Measurements from ENCODE around the gene TRIM65.

TRIM65 gene

GRCh38 chr17:75896415-75897159, at the start of gene TRIM65:
Gene TRIM65, minus strand, starts transcription at chr17:75896951. Its CDS starts 14 bp downstream, at chr17:75896937.
- DNase-seq (ENCODE audit: low spot score in 2 of 2), result peak; percentile 80 to 89
- peak; percentile 92 for ATAC-seq
- Mint-ChIP-seq H3K4me1 (peaks cover 29% of the 10 kb centered on the region), H3K9me3 (no peaks in the 10 kb centered on the region), H3K4me3 (peak within 1 kb of the TSS; percentile 86), H3K27ac (peak within 1 kb of the TSS; percentile 96), H3K36me3 (peaks cover 56% of the 10 kb centered on the region)

GRCh38 chr17:75945211-75945610, 48.5 kb upstream of the TRIM65 start:
- peaks cover 43% of the 10 kb centered on the region for H3K36me3 Mint-ChIP-seq
- no peak for DNase-seq (ENCODE audit: low spot score in 2 of 2)
- H3K4me1 Mint-ChIP-seq, result peaks cover 15% of the 10 kb centered on the region
- no peak for ATAC-seq
- no peak overlapping the region for H3K4me3 Mint-ChIP-seq
- H3K27ac Mint-ChIP-seq, result no peak overlapping the region
- H3K9me3 Mint-ChIP-seq, result no peaks in the 10 kb centered on the region

GRCh38 chr17:75943491-75943890, 46.7 kb upstream of the TRIM65 start:
- Mint-ChIP-seq H3K4me1 (peaks cover 16% of the 10 kb centered on the region), H3K27ac (peak overlapping the region; percentile 36), H3K4me3 (no peak overlapping the region), H3K9me3 (no peaks in the 10 kb centered on the region), H3K36me3 (peaks cover 26% of the 10 kb centered on the region)
- ATAC-seq (no peak), DNase-seq (ENCODE audit: low spot score in 2 of 2) (no peak)

GRCh38 chr17:75942473-75942872, 45.7 kb upstream of the TRIM65 start:
- H3K36me3 Mint-ChIP-seq, result peaks cover 16% of the 10 kb centered on the region
- H3K4me3 Mint-ChIP-seq, result no peak overlapping the region
- no peak overlapping the region for H3K27ac Mint-ChIP-seq
- peaks cover 16% of the 10 kb centered on the region for H3K4me1 Mint-ChIP-seq
- no peak for ATAC-seq
- H3K9me3 Mint-ChIP-seq, result no peaks in the 10 kb centered on the region
- DNase-seq (ENCODE audit: low spot score in 2 of 2), result no peak

GRCh38 chr17:75941442-75941819, 44.7 kb upstream of the TRIM65 start:
- Mint-ChIP-seq H3K9me3 (no peaks in the 10 kb centered on the region), H3K27ac (no peak overlapping the region), H3K4me3 (peak overlapping the region; percentile 91), H3K4me1 (peaks cover 16% of the 10 kb centered on the region), H3K36me3 (peaks cover 5% of the 10 kb centered on the region)
- ATAC-seq, result no peak
- DNase-seq (ENCODE audit: low spot score in 2 of 2), result no peak

- peak; percentile 99 for ATAC-seq
- peak; percentile 81 to 94 for DNase-seq (ENCODE audit: low spot score in 2 of 2)
- Mint-ChIP-seq H3K36me3 (no peaks in the 10 kb centered on the region), H3K4me1 (peaks cover 16% of the 10 kb centered on the region), H3K27ac (peak within 1 kb of the TSS; percentile 94), H3K4me3 (peak within 1 kb of the TSS; percentile 91), H3K9me3 (no peaks in the 10 kb centered on the region)
These were observed 44.1 kb upstream of the TRIM65 start, which contains the start of gene FBF1 for GRCh38 chr17:75940727-75941441. Gene FBF1, minus strand, starts transcription at chr17:75941042. Its CDS starts 2,893 bp downstream, at chr17:75938149.

GRCh38 chr17:75937652-75938051, 40.9 kb upstream of the TRIM65 start:
- H3K4me3 Mint-ChIP-seq, result no peak overlapping the region
- H3K27ac Mint-ChIP-seq, result no peak overlapping the region
- ATAC-seq, result no peak
- peaks cover 16% of the 10 kb centered on the region for H3K4me1 Mint-ChIP-seq
- no peak for DNase-seq (ENCODE audit: low spot score in 2 of 2)
- no peaks in the 10 kb centered on the region for H3K9me3 Mint-ChIP-seq
- no peaks in the 10 kb centered on the region for H3K36me3 Mint-ChIP-seq

GRCh38 chr17:75933808-75934207, 37.1 kb upstream of the TRIM65 start:
- Mint-ChIP-seq H3K9me3 (no peaks in the 10 kb centered on the region), H3K4me3 (no peak overlapping the region), H3K4me1 (no peaks in the 10 kb centered on the region), H3K36me3 (no peaks in the 10 kb centered on the region), H3K27ac (no peak overlapping the region)
- DNase-seq (ENCODE audit: low spot score in 2 of 2) (no peak), ATAC-seq (no peak)

- Mint-ChIP-seq H3K36me3 (no peaks in the 10 kb centered on the region), H3K9me3 (no peaks in the 10 kb centered on the region), H3K27ac (no peak overlapping the region), H3K4me3 (no peak overlapping the region), H3K4me1 (no peaks in the 10 kb centered on the region)
- ATAC-seq, result no peak
- no peak for DNase-seq (ENCODE audit: low spot score in 2 of 2)
These were observed 36.1 kb upstream of the TRIM65 start for GRCh38 chr17:75932852-75933251.

GRCh38 chr17:75931062-75931461, 34.3 kb upstream of the TRIM65 start:
- Mint-ChIP-seq H3K27ac (no peak overlapping the region), H3K4me3 (no peak overlapping the region), H3K4me1 (no peaks in the 10 kb centered on the region), H3K9me3 (no peaks in the 10 kb centered on the region), H3K36me3 (no peaks in the 10 kb centered on the region)
- ATAC-seq (no peak), DNase-seq (ENCODE audit: low spot score in 2 of 2) (no peak)

- Mint-ChIP-seq H3K9me3 (no peaks in the 10 kb centered on the region), H3K4me1 (no peaks in the 10 kb centered on the region), H3K36me3 (peaks cover 8% of the 10 kb centered on the region), H3K27ac (no peak overlapping the region), H3K4me3 (no peak overlapping the region)
- ATAC-seq (no peak), DNase-seq (ENCODE audit: low spot score in 2 of 2) (no peak)
These were observed 30.7 kb upstream of the TRIM65 start for GRCh38 chr17:75927286-75927922.

- Mint-ChIP-seq H3K4me1 (no peaks in the 10 kb centered on the region), H3K4me3 (no peak overlapping the region), H3K9me3 (no peaks in the 10 kb centered on the region), H3K36me3 (peaks cover 11% of the 10 kb centered on the region), H3K27ac (peak overlapping the region; percentile 61)
- no peak for ATAC-seq
- no peak for DNase-seq (ENCODE audit: low spot score in 2 of 2)
These were observed 29.7 kb upstream of the TRIM65 start for GRCh38 chr17:75926456-75926855.

- DNase-seq (ENCODE audit: low spot score in 2 of 2), result no peak
- H3K27ac Mint-ChIP-seq, result peak overlapping the region; percentile 61
- no peak overlapping the region for H3K4me3 Mint-ChIP-seq
- ATAC-seq, result no peak
- peaks cover 11% of the 10 kb centered on the region for H3K36me3 Mint-ChIP-seq
- no peaks in the 10 kb centered on the region for H3K4me1 Mint-ChIP-seq
- no peaks in the 10 kb centered on the region for H3K9me3 Mint-ChIP-seq
These were observed 29.2 kb upstream of the TRIM65 start for GRCh38 chr17:75925912-75926311.

- ATAC-seq (no peak), DNase-seq (ENCODE audit: low spot score in 2 of 2) (no peak)
- Mint-ChIP-seq H3K4me1 (no peaks in the 10 kb centered on the region), H3K4me3 (no peak overlapping the region), H3K9me3 (no peaks in the 10 kb centered on the region), H3K27ac (no peak overlapping the region), H3K36me3 (peaks cover 11% of the 10 kb centered on the region)
These were observed 28.4 kb upstream of the TRIM65 start for GRCh38 chr17:75925103-75925502.

GRCh38 chr17:75922963-75923874, 26.5 kb upstream of the TRIM65 start:
- Mint-ChIP-seq H3K4me3 (no peak overlapping the region), H3K9me3 (no peaks in the 10 kb centered on the region), H3K36me3 (peaks cover 11% of the 10 kb centered on the region), H3K27ac (peak overlapping the region; percentile 71), H3K4me1 (no peaks in the 10 kb centered on the region)
- ATAC-seq (no peak), DNase-seq (ENCODE audit: low spot score in 2 of 2) (no peak)
